Erythroblast (primary cell): ENCODE measurements around the gene CISTR.

ENCODE experiments used
- GATA1 ChIP-seq: IDR thresholded peaks from 2 replicates; pipeline ENCODE4 v1.6.1; 2011; ENCODE audit warnings: low read depth, mild to moderate bottlenecking, control low read depth, low read length, moderate library complexity
- POLR2A ChIP-seq: IDR thresholded peaks from 2 replicates; pipeline ENCODE4 v1.6.1; 2011; ENCODE audit warnings: mild to moderate bottlenecking, low read length

DNA sequence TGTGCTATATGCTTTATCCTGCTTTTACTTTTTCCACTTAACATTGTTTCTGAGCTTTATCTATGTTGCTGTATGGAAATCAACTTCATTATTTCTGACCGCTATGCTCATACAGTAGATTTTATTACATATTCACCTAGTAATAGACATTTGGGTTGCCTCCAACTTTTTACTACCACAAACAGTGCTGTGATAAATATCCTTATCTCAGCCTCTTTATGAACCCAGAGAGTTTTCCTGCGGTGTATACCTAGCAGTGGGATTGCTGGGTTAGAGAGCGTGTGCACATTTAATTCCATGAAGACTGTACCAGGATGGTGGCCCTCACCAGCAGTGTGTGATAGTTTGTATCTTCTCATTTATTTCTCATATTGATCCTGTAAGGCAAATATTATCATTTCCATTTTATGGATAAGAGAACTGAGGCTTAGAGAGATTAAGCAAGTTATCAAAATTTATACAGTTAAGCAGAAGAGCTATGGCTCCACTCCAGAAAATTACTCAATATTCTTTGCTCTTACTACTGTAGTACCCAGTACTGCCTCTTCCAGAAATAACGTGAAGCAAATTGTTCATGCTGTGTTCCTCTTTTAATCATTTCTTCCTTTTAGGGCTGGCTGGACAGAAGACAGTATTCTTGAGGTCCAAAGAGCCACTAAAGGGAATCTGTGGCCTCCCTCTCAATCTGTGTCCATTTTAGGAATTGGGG lies 26.3 kb upstream of the CISTR start:
- no peak for TF ChIP-seq POLR2A
- no peak for TF ChIP-seq GATA1
